Endothelial cell of umbilical vein (primary cell): Measurements from ENCODE around the gene GALNT8.

Experiments used
- CTCF ChIP-seq, 2 donors: IDR thresholded peaks; 1 replicate in 1 of 2; 2 replicates in 1 of 2; pipeline ENCODE4 v1.5.1; 2011; ENCODE audit warnings: low read length in 2 of 2, mild to moderate bottlenecking in 2 of 2, moderate library complexity in 2 of 2, control low read depth in 1 of 2, inconsistent platforms in 1 of 2, low read depth in 1 of 2; ENCODE audit not compliant: insufficient read depth in 1 of 2; ENCODE audit errors: extremely low read depth in 1 of 2
- EZH2 ChIP-seq: IDR thresholded peaks from 2 replicates; pipeline ENCODE4 v1.6.1; 2012; ENCODE audit warnings: borderline replicate concordance, low read depth, mild to moderate bottlenecking, moderate library complexity, low read length, inconsistent platforms; ENCODE audit not compliant: severe bottlenecking
- JUN ChIP-seq: IDR thresholded peaks from 2 replicates; pipeline ENCODE4 v1.6.1; 2011; ENCODE audit warnings: borderline replicate concordance, low read depth; ENCODE audit not compliant: insufficient read length, insufficient read depth
- MYC ChIP-seq: IDR thresholded peaks from one replicate; pipeline ENCODE4 v1.6.1; 2011; ENCODE audit warnings: mild to moderate bottlenecking, low read depth, low read length
- POLR2A ChIP-seq: IDR thresholded peaks from 2 replicates; pipeline ENCODE4 v1.6.1; 2012; ENCODE audit warnings: low read depth, mild to moderate bottlenecking, control low read depth, low read length
- TF ChIP-seq, protein P1 (sequence below): IDR thresholded peaks from 2 replicates; pipeline ENCODE4 v1.6.1; 2011; ENCODE audit not compliant: insufficient read depth, insufficient read length

- TF ChIP-seq CTCF (IDR thresholded peaks at IDR 0.05; ENCODE audit: extremely low read depth in 1 of 2, insufficient read depth in 1 of 2, low read depth in 1 of 2, low read length in 2 of 2) (no peak), POLR2A (no peak), JUN (no peak), MYC (no peak), EZH2 (no peak)
- TF ChIP-seq, protein P1, sequence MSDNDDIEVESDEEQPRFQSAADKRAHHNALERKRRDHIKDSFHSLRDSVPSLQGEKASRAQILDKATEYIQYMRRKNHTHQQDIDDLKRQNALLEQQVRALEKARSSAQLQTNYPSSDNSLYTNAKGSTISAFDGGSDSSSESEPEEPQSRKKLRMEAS = no peak
Measured at GRCh38 chr12:4743046-4743445, 22.8 kb downstream of the GALNT8 start.
